Ovary (tissue), 9 donors: Measurements from ENCODE around the gene SEPTIN5. TPM values are rescaled to one million over a fixed set of nuclear protein-coding genes. Genes with fewer than 3 reads are reported as not detected.

Experiments used
- DNase-seq, 5 donors: peaks; one replicate each; pipeline ENCODE4 v3.0.0-alpha.2; 2019 to 2020
- H3K27ac ChIP-seq, 2 donors: fragments of 200-600 bp; one replicate each; pipeline versions ENCODE4 v1.5.1 to v1.8.0; 2019 to 2022
- H3K27me3 ChIP-seq: fragments of 200-600 bp; one replicate; pipeline ENCODE4 v1.8.0; 2022
- H3K36me3 ChIP-seq: fragments of 200-600 bp; sonication (generic); one replicate; pipeline ENCODE4 v1.5.1; 2019
- H3K4me1 ChIP-seq: one replicate; pipeline ENCODE4 v1.8.1; 2013; ENCODE audit warnings: mild to moderate bottlenecking, moderate library complexity; ENCODE audit not compliant: insufficient read depth
- H3K4me3 ChIP-seq: fragments of 200-600 bp; sonication (generic); one replicate; pipeline ENCODE4 v1.5.1; 2017
- H3K9me3 ChIP-seq, 2 donors: fragments of 200-600 bp in 1 of 2; sonication (generic) in 1 of 2; one replicate each; pipeline versions ENCODE4 v1.5.1 to v1.8.1; 2013 to 2019; ENCODE audit warnings: mild to moderate bottlenecking in 1 of 2, moderate library complexity in 1 of 2
- CTCF ChIP-seq, 3 donors: fragments of 450-650 bp in 2 of 3; fragments of 200-600 bp in 1 of 3; IDR thresholded peaks; one replicate each; pipeline versions ENCODE4 v1.5.1 to v1.8.0; 2016 to 2022; ENCODE audit warnings: antibody characterized with exemption in 3 of 3, mild to moderate bottlenecking in 1 of 3
- EP300 ChIP-seq: sonication (generic); formaldehyde crosslinking; IDR thresholded peaks from one replicate; pipeline ENCODE4 v1.6.1; 2017; ENCODE audit warnings: antibody characterized with exemption
- POLR2A ChIP-seq: fragments of 450-650 bp; IDR thresholded peaks from one replicate; pipeline ENCODE4 v1.6.1; 2017; ENCODE audit warnings: antibody characterized with exemption, mild to moderate bottlenecking, moderate library complexity
- WGBS, 3 donors: extraction: QIAGEN DNeasy Blood & Tissue Kit in 1 of 3; methylation state at CpG; one replicate each; pipeline versions ENCODE4 v1.1.5 to v1.1.7; 2013 to 2017; 5-methylcytosine and 5-hydroxymethylcytosine counted together
- intact Hi-C, 4 donors: fragments of 100-400 bp; cut with DNase I; formaldehyde crosslinking; loops; one replicate each; pipeline versions ENCODE4 v1.11.0 to v1.15.1; 2022 to 2023
- polyA plus RNA-seq, 2 donors: library from polyadenylated mRNA; stranded (reverse); fragments of 200-250 nt in 1 of 2; fragments of 350-450 nt in 1 of 2; fragmentation: Illumina TruSeq in 1 of 2; extraction: RNeasy Lipid Tissue Mini Kit (QIAGEN cat#74804) in 1 of 2; gene quantifications; one replicate each; pipeline ENCODE4 v1.2.3, GENCODE V29; 2013 to 2014
- total RNA-seq, 7 donors: library from RNA; depleted of rRNA in 2 of 7; stranded (reverse); fragments of >200 nt in 2 of 7; fragmentation: NEBNext Ultra II Directional in 3 of 7; extraction: Animal tissue kit (Norgen Biotek cat#: 25700) in 3 of 7; gene quantifications; one replicate each; pipeline versions ENCODE4 v1.1.0 to v1.2.4, GENCODE V29; 2016 to 2023
- donor health status: DM: no; HTN: no; CAD: no; lungs with moderate emphysema.
- donor health status: DM: no; HTN: no; CAD: no.
- donor health status: Bipolar disorder and iron deficiency.
- donor health status: DM: yes; HTN: yes; CAD: no.
- donor health status: DM: no; HTN: no; CAD: no.
- donor health status: DM: yes; HTN: yes; CAD: no.

Gene SEPTIN5
- total and polyA plus RNA-seq, 9 donors, result 21.0 to 55.0 (median 30.9) TPM

GRCh38 chr22:19707347-19708290 lies 6.7 kb upstream of the SEPTIN5 start:
- Histone ChIP-seq H3K27me3 (no peaks in the 10 kb centered on the region), H3K4me1 (no peaks in the 10 kb centered on the region), H3K27ac (no peak overlapping the region), H3K9me3 (no peaks in the 10 kb centered on the region), H3K4me3 (no peak overlapping the region), H3K36me3 (no peaks in the 10 kb centered on the region)
- intact Hi-C loops, result no loop called here
- no peak for DNase-seq
- no peak for TF ChIP-seq CTCF (IDR thresholded peaks at IDR 0.05)
- TF ChIP-seq EP300, result no peak
- no peak for TF ChIP-seq POLR2A
- WGBS, 3 donors, result 84 to 86% (median 85%) methylated on average over 24 of the region's 24 CpGs

DNA sequence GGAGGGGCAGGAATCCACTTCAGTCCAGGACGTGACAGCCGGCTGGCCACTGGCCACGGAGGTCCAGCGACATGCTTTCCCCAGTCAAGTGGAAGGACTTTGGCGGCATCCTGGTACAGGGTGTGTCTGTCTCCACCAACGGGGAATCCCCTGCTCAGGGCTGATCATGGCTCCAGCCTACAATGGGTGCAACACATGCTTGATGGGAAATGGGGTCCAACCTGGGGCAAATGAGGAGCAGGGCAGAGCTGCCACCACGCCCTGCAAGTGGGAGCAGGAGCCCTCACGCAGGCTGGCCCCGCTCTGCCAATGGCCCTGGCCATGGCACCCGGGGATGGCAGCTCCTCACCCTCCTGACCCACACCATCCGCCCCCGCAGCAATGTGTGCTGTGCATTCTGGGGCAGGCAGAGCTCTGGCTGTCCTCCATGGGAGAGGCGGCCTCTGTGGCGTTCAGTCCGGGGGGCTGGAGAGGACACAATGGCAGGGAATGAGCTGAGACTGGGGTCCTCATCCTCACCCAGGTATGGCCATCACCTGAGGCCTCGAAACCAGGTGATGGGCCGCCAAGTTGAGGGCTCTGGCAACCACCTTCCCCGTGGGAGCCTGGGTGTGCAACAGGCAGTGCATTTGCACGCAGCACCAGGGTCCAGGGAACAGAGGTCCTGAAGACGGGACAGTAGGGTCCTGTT lies 5.8 kb upstream of the SEPTIN5 start:
- TF ChIP-seq POLR2A (no peak), EP300 (no peak), CTCF (IDR thresholded peaks at IDR 0.05) (no peak)
- Histone ChIP-seq H3K27ac (no peak overlapping the region), H3K4me3 (no peak overlapping the region), H3K27me3 (no peaks in the 10 kb centered on the region), H3K36me3 (no peaks in the 10 kb centered on the region), H3K4me1 (no peaks in the 10 kb centered on the region), H3K9me3 (no peaks in the 10 kb centered on the region)
- DNase-seq, result no peak
- 71 to 73% (median 72%) methylated on average over 14 to 20 of the region's 20 CpGs for WGBS, 3 donors
- intact Hi-C loops, result no loop called here

DNA sequence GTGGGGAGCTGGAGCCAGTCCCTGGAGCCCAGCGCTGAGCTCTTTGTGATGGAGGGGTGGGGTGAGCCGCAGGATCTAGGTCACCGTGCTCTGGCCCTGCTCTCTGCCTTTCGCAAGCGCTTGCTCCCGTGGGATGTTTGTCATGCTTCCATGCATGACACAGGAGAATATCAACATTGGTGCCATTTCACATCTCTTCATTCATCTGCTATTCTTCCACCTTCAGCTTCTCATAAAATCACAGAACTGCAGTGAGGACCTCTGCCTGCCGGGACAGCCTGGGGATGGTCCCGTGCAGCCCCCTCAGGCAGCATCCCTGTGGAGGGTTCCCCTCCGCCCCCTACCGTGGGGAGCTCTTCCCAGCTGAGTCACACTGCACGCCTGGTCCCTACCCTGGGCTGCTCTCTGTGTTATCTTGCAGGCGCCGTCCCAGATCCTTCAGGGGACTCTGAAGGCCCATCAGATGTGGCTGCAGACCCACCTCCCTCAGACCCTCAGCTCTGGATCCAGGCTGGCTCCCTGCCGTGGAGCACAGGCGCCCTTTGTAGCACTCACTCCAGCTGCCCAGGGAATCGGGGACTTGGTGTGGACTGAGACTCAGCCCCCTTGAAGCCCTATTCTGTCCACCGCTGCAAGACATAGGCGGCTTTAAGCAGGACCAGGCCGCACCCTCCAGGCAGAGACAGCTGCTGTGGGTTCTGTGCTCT lies 5.1 kb upstream of the SEPTIN5 start:
- WGBS, 3 donors, result 57 to 66% (median 63%) methylated on average over 18 to 19 of the region's 19 CpGs
- Histone ChIP-seq H3K27ac (no peak overlapping the region), H3K9me3 (no peaks in the 10 kb centered on the region), H3K27me3 (no peaks in the 10 kb centered on the region), H3K36me3 (no peaks in the 10 kb centered on the region), H3K4me3 (no peak overlapping the region), H3K4me1 (no peaks in the 10 kb centered on the region)
- intact Hi-C loops, result no loop called here
- TF ChIP-seq CTCF (IDR thresholded peaks at IDR 0.05) (no peak), EP300 (no peak), POLR2A (no peak)
- DNase-seq, result no peak

GRCh38 chr22:19710020-19710768 lies 4.1 kb upstream of the SEPTIN5 start:
- 83 to 90% (median 89%) methylated on average over 19 of the region's 19 CpGs for WGBS, 3 donors
- peak in 2 of 5 donors; percentile 15 to 23 for DNase-seq

More at GRCh38 chr22:19710020-19710768, 4.1 kb upstream of the SEPTIN5 start:
- Histone ChIP-seq H3K4me3 (no peak overlapping the region), H3K27me3 (no peaks in the 10 kb centered on the region), H3K9me3 (no peaks in the 10 kb centered on the region), H3K36me3 (no peaks in the 10 kb centered on the region), H3K4me1 (peaks cover 4% of the 10 kb centered on the region), H3K27ac (no peak overlapping the region)
- intact Hi-C loops, result no loop called here
- TF ChIP-seq CTCF (IDR thresholded peaks at IDR 0.05), result no peak
- TF ChIP-seq POLR2A, result no peak
- no peak for TF ChIP-seq EP300
